Measurements from ENCODE around the gene ELMO3. TPM values are rescaled to one million over a fixed set of nuclear protein-coding genes. Genes with fewer than 3 reads are reported as not detected.

The ELMO3 gene
- total RNA-seq, 1 experiment from 2014 or later: 2.0 TPM

- TF ChIP-seq POLR2AphosphoS5 (IDR thresholded peaks at IDR 0.05; ENCODE audit: low read depth, low read length) (no peak), SIN3A (IDR thresholded peaks at IDR 0.05; ENCODE audit: borderline replicate concordance, insufficient read depth, low read depth, low read length) (no peak), TCF7L2 (IDR thresholded peaks at IDR 0.05; ENCODE audit: low read depth, low read length) (no peak)
- TF ChIP-seq, protein P1, sequence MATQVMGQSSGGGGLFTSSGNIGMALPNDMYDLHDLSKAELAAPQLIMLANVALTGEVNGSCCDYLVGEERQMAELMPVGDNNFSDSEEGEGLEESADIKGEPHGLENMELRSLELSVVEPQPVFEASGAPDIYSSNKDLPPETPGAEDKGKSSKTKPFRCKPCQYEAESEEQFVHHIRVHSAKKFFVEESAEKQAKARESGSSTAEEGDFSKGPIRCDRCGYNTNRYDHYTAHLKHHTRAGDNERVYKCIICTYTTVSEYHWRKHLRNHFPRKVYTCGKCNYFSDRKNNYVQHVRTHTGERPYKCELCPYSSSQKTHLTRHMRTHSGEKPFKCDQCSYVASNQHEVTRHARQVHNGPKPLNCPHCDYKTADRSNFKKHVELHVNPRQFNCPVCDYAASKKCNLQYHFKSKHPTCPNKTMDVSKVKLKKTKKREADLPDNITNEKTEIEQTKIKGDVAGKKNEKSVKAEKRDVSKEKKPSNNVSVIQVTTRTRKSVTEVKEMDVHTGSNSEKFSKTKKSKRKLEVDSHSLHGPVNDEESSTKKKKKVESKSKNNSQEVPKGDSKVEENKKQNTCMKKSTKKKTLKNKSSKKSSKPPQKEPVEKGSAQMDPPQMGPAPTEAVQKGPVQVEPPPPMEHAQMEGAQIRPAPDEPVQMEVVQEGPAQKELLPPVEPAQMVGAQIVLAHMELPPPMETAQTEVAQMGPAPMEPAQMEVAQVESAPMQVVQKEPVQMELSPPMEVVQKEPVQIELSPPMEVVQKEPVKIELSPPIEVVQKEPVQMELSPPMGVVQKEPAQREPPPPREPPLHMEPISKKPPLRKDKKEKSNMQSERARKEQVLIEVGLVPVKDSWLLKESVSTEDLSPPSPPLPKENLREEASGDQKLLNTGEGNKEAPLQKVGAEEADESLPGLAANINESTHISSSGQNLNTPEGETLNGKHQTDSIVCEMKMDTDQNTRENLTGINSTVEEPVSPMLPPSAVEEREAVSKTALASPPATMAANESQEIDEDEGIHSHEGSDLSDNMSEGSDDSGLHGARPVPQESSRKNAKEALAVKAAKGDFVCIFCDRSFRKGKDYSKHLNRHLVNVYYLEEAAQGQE (IDR thresholded peaks at IDR 0.05; ENCODE audit: insufficient read depth in 1 of 2, low read depth in 2 of 2, low read length in 1 of 2): no peak
- intact Hi-C loops (cut with micrococcal nuclease; ENCODE audit: unreplicated experiment): no loop called here
- no peaks in the 10 kb centered on the region for H3K9me3 ChIP-seq (ENCODE audit: control insufficient read depth, insufficient read depth, low read depth, low read length)
- DNase-seq (ENCODE audit: low read depth, low spot score) (no peak), ATAC-seq (peak; percentile 1; the same call in 1 of the 2 replicates)
- no TSS peak for BruUV-seq (replicated peaks)
- POLR2A ChIA-PET: interaction anchor here (0.5 to 0.6 kb wide), 2 partner anchors 8 to 230 kb away, joined by 3 to 9 read pairs; no protein-coding TSS in a partner anchor
- in situ Hi-C loops (cut with HindIII; ENCODE audit: low pct_unique_long_range_greater_than_20kb, low sequenced_read_pairs): no loop called here
- H3K27ac ChIP-seq (ENCODE audit: low read length): peak overlapping the region; percentile 83
- CTCF ChIA-PET: interaction anchor here (0.6 to 1.2 kb wide), 2 partner anchors 28 to 100 kb away, joined by 3 to 4 read pairs; partner anchors contain the start of genes KCTD19 and LRRC36
- peaks cover 5% of the 10 kb centered on the region; the same call in 1 of the 2 replicates for H3K36me3 ChIP-seq (ENCODE audit: control insufficient read depth, insufficient read depth, low read length)
- peak overlapping the region; percentile 67 to 99 for H3K4me3 ChIP-seq (ENCODE audit: low read depth in 2 of 2, low read length in 2 of 2)
- peaks cover 4% of the 10 kb centered on the region; the same call in 1 of the 2 replicates for H3K4me1 ChIP-seq (ENCODE audit: control insufficient read depth, insufficient read depth, low read length)
- no peaks in the 10 kb centered on the region for H3K27me3 ChIP-seq (ENCODE audit: control insufficient read depth, insufficient read depth, low read length)
These were observed 27.4 kb downstream of the ELMO3 start for GRCh38 chr16:67226295-67226803.

DNA sequence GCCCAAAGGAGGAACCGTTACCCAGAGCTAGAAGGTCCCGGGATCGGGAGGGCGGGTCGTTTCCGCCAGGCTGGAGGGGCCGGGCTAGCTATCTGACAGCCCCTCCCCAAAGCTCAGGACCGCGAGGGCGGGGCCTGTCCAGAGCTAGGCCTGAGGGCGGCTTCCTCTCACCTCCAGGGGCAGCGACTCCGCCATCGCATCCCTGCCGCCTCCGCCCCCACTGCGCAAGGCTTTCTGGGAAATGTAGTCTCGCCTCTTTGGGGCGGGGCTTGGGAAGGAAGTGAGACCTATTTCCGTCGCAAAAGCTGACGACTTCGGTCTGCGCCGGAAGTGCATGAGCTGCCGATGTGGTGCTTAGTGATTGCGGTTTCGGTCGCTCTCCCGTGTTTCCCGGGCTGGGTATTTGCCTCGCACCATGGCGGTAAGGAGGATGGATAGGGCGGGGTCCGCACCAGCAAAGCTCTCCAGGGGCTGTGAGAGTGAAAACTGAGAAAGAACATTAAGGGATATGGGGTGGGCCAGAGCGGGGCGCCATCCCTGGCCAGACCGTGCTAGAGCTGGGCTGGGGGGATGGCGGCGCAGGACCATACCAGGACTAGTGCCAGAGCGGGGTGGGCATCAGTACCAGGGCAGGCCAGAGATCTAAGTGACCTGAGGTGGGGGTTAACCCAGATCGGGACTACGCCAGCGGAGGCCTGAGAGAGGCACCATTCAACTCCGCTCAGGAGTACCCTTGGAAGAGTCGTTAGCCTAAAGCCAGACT is 28.1 kb downstream of the ELMO3 start, which contains the start of gene TMEM208:
Gene TMEM208, plus strand, starts transcription at position 327 of the 763 bp plus-strand sequence. Its CDS starts 89 bp downstream, at position 416.
- no TSS peak for BruUV-seq (replicated peaks)
- DNase-seq (ENCODE audit: low read depth, low spot score) (peak; percentile 84), ATAC-seq (peak; percentile 96)
- peak within 1 kb of the TSS; percentile 67 to 99 for H3K4me3 ChIP-seq (ENCODE audit: low read depth in 2 of 2, low read length in 2 of 2)
- no peaks in the 10 kb centered on the region for H3K9me3 ChIP-seq (ENCODE audit: control insufficient read depth, insufficient read depth, low read depth, low read length)
- TF ChIP-seq POLR2AphosphoS5 (IDR thresholded peaks at IDR 0.05; ENCODE audit: low read depth, low read length) (peak; percentile 72; the same call in 1 of the 2 replicates), TCF7L2 (IDR thresholded peaks at IDR 0.05; ENCODE audit: low read depth, low read length) (no peak)
- peaks cover 4% of the 10 kb centered on the region; the same call in 1 of the 2 replicates for H3K4me1 ChIP-seq (ENCODE audit: control insufficient read depth, insufficient read depth, low read length)
- in situ Hi-C loops (cut with HindIII; ENCODE audit: low pct_unique_long_range_greater_than_20kb, low sequenced_read_pairs): no loop called here
- peaks cover 5% of the 10 kb centered on the region; the same call in 1 of the 2 replicates for H3K36me3 ChIP-seq (ENCODE audit: control insufficient read depth, insufficient read depth, low read length)
- H3K27ac ChIP-seq (ENCODE audit: low read length): peak within 1 kb of the TSS; percentile 88
- POLR2A ChIA-PET: interaction anchor here (0.5 to 0.6 kb wide), 2 partner anchors 8 to 231 kb away, joined by 3 to 9 read pairs; no protein-coding TSS in a partner anchor
- intact Hi-C loops (cut with micrococcal nuclease; ENCODE audit: unreplicated experiment): no loop called here
- CTCF ChIA-PET: interaction anchor here (0.6 to 1.2 kb wide), 2 partner anchors 29 to 100 kb away, joined by 3 to 4 read pairs; partner anchors contain the start of genes KCTD19 and LRRC36
- no peaks in the 10 kb centered on the region for H3K27me3 ChIP-seq (ENCODE audit: control insufficient read depth, insufficient read depth, low read length)

DNA sequence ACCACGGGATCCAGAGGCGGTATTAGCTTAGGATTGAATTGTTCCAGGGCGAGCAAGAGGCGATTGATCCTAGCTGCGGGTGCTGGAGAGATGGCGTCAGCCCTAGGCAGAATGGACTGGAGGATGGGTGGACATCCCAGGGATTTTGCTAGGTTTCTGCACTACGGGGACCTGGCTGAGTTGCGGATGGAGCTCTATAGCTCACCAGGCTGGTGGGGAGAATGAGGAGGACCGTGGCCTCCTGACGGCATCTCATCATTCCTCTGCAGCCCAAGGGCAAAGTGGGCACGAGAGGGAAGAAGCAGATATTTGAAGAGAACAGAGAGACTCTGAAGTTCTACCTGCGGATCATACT is 28.6 kb downstream of the ELMO3 start:
- BruUV-seq (replicated peaks): no TSS peak
- Histone ChIP-seq H3K4me3 (ENCODE audit: low read depth in 2 of 2, low read length in 2 of 2) (peak overlapping the region; percentile 67 to 99), H3K27ac (ENCODE audit: low read length) (peak overlapping the region; percentile 88), H3K36me3 (ENCODE audit: control insufficient read depth, insufficient read depth, low read length) (peaks cover 5% of the 10 kb centered on the region; the same call in 1 of the 2 replicates), H3K4me1 (ENCODE audit: control insufficient read depth, insufficient read depth, low read length) (peaks cover 4% of the 10 kb centered on the region; the same call in 1 of the 2 replicates), H3K27me3 (ENCODE audit: control insufficient read depth, insufficient read depth, low read length) (no peaks in the 10 kb centered on the region), H3K9me3 (ENCODE audit: control insufficient read depth, insufficient read depth, low read depth, low read length) (no peaks in the 10 kb centered on the region)
- intact Hi-C loops (cut with micrococcal nuclease; ENCODE audit: unreplicated experiment) (no loop called here), in situ Hi-C loops (cut with HindIII; ENCODE audit: low pct_unique_long_range_greater_than_20kb, low sequenced_read_pairs) (no loop called here)
- TF ChIP-seq SIN3A (IDR thresholded peaks at IDR 0.05; ENCODE audit: borderline replicate concordance, insufficient read depth, low read depth, low read length): no peak
- no peak for TF ChIP-seq POLR2AphosphoS5 (IDR thresholded peaks at IDR 0.05; ENCODE audit: low read depth, low read length)
- no peak for TF ChIP-seq CTCF (IDR thresholded peaks at IDR 0.05)
- TF ChIP-seq, protein P1 (IDR thresholded peaks at IDR 0.05; ENCODE audit: insufficient read depth in 1 of 2, low read depth in 2 of 2, low read length in 1 of 2): no peak
- TF ChIP-seq TCF7L2 (IDR thresholded peaks at IDR 0.05; ENCODE audit: low read depth, low read length): no peak
- CTCF ChIA-PET: interaction anchor here (1.2 kb wide), 1 partner anchor 29 kb away, joined by 4 read pairs; no protein-coding TSS in a partner anchor
- DNase-seq (ENCODE audit: low read depth, low spot score) (no peak), ATAC-seq (no peak)
- POLR2A ChIA-PET: no interaction called here
